ENCODE measurements around the gene RHOB.

DNA sequence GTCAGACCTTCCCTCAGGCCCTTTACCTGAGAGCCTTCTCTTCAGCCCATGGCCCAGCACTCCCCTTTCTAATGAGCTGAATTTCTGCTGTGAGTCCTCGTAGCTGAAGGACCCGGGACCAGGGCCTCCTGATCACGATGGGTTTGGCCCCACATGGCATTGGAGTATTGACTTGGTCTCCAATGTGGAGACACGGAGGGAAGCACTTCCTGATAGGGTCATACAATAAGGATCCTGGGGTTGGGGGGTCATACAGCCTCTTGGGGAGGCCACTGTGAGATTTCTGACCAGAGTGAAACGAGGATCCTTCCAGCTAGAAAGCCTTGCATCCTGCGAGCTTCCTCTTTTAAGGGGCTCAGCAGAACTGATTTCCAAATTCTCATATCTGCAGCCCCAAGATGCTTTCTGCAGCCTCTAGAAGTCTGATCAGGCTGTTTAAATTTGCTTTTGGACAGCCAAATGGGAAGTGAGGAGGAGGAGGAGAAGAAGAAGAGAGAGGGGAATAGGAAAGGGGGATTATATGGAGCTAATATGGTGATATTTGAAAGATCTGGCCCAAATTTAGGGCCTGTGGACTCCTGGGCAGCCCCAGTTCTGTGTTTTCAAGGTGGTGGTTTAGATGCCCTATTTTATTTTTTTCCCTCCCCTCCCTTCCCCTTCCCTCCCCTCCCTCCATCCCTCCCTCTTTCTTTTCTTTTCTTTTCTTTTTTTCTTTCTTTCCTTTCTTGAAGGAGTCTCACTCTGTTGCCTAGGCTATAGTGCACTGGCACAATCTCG is 38.9 kb downstream of the RHOB start:
- TF ChIP-seq, protein P1, sequence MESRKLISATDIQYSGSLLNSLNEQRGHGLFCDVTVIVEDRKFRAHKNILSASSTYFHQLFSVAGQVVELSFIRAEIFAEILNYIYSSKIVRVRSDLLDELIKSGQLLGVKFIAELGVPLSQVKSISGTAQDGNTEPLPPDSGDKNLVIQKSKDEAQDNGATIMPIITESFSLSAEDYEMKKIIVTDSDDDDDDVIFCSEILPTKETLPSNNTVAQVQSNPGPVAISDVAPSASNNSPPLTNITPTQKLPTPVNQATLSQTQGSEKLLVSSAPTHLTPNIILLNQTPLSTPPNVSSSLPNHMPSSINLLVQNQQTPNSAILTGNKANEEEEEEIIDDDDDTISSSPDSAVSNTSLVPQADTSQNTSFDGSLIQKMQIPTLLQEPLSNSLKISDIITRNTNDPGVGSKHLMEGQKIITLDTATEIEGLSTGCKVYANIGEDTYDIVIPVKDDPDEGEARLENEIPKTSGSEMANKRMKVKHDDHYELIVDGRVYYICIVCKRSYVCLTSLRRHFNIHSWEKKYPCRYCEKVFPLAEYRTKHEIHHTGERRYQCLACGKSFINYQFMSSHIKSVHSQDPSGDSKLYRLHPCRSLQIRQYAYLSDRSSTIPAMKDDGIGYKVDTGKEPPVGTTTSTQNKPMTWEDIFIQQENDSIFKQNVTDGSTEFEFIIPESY (IDR thresholded peaks at IDR 0.05; ENCODE audit: borderline replicate concordance, low read depth): no peak
- no peak for TF ChIP-seq SIN3A (IDR thresholded peaks at IDR 0.05; ENCODE audit: borderline replicate concordance, low read depth, low read length)
- TF ChIP-seq, protein P2, sequence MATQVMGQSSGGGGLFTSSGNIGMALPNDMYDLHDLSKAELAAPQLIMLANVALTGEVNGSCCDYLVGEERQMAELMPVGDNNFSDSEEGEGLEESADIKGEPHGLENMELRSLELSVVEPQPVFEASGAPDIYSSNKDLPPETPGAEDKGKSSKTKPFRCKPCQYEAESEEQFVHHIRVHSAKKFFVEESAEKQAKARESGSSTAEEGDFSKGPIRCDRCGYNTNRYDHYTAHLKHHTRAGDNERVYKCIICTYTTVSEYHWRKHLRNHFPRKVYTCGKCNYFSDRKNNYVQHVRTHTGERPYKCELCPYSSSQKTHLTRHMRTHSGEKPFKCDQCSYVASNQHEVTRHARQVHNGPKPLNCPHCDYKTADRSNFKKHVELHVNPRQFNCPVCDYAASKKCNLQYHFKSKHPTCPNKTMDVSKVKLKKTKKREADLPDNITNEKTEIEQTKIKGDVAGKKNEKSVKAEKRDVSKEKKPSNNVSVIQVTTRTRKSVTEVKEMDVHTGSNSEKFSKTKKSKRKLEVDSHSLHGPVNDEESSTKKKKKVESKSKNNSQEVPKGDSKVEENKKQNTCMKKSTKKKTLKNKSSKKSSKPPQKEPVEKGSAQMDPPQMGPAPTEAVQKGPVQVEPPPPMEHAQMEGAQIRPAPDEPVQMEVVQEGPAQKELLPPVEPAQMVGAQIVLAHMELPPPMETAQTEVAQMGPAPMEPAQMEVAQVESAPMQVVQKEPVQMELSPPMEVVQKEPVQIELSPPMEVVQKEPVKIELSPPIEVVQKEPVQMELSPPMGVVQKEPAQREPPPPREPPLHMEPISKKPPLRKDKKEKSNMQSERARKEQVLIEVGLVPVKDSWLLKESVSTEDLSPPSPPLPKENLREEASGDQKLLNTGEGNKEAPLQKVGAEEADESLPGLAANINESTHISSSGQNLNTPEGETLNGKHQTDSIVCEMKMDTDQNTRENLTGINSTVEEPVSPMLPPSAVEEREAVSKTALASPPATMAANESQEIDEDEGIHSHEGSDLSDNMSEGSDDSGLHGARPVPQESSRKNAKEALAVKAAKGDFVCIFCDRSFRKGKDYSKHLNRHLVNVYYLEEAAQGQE (IDR thresholded peaks at IDR 0.05; ENCODE audit: low read depth, low read length): no peak
- no peak for TF ChIP-seq POLR2AphosphoS5 (IDR thresholded peaks at IDR 0.05; ENCODE audit: low read depth, low read length)
- TF ChIP-seq, protein P3, sequence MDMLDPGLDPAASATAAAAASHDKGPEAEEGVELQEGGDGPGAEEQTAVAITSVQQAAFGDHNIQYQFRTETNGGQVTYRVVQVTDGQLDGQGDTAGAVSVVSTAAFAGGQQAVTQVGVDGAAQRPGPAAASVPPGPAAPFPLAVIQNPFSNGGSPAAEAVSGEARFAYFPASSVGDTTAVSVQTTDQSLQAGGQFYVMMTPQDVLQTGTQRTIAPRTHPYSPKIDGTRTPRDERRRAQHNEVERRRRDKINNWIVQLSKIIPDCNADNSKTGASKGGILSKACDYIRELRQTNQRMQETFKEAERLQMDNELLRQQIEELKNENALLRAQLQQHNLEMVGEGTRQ (IDR thresholded peaks at IDR 0.05; ENCODE audit: borderline replicate concordance, low read depth, low read length): no peak
- no peak for TF ChIP-seq RXRA (IDR thresholded peaks at IDR 0.05; ENCODE audit: borderline replicate concordance, low read depth)
- TF ChIP-seq, protein P4, sequence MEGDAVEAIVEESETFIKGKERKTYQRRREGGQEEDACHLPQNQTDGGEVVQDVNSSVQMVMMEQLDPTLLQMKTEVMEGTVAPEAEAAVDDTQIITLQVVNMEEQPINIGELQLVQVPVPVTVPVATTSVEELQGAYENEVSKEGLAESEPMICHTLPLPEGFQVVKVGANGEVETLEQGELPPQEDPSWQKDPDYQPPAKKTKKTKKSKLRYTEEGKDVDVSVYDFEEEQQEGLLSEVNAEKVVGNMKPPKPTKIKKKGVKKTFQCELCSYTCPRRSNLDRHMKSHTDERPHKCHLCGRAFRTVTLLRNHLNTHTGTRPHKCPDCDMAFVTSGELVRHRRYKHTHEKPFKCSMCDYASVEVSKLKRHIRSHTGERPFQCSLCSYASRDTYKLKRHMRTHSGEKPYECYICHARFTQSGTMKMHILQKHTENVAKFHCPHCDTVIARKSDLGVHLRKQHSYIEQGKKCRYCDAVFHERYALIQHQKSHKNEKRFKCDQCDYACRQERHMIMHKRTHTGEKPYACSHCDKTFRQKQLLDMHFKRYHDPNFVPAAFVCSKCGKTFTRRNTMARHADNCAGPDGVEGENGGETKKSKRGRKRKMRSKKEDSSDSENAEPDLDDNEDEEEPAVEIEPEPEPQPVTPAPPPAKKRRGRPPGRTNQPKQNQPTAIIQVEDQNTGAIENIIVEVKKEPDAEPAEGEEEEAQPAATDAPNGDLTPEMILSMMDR (IDR thresholded peaks at IDR 0.05): no peak
- TF ChIP-seq NRF1 (IDR thresholded peaks at IDR 0.05; ENCODE audit: low read depth, low read length): no peak
- TF ChIP-seq GABPA (IDR thresholded peaks at IDR 0.05; ENCODE audit: low read depth): no peak
- TF ChIP-seq NFIC (IDR thresholded peaks at IDR 0.05; ENCODE audit: borderline replicate concordance): no peak

Data from SK-N-SH (cell line).